HepG2 (cell line): ENCODE results near the gene SRP9. TPM values are rescaled to one million over a fixed set of nuclear protein-coding genes. Genes with fewer than 3 reads are reported as not detected.

Experiments
- BORCS8-MEF2B ChIP-seq: sonication (generic); formaldehyde crosslinking; IDR thresholded peaks from 2 replicates; pipeline ENCODE4 v1.8.0; 2022; ENCODE audit warnings: mild to moderate bottlenecking, missing genetic modification reagents
- CBX1 ChIP-seq: IDR thresholded peaks from one replicate; pipeline ENCODE4 v1.6.1; 2016; ENCODE audit warnings: antibody characterized with exemption, low read depth
- GLI4 ChIP-seq: sonication (generic); formaldehyde crosslinking; IDR thresholded peaks from 2 replicates; pipeline ENCODE4 v1.5.1; 2020; ENCODE audit warnings: missing genetic modification reagents, mild to moderate bottlenecking, moderate library complexity, borderline replicate concordance
- HHEX ChIP-seq: IDR thresholded peaks from 2 replicates; pipeline ENCODE4 v1.6.1; 2016; ENCODE audit warnings: control low read depth
- KAT2B ChIP-seq: fragments of 150-350 bp; IDR thresholded peaks from 2 replicates; pipeline ENCODE4 v1.6.1; 2014; ENCODE audit warnings: low read depth, low read length, borderline replicate concordance
- KLF11 ChIP-seq: IDR thresholded peaks from 2 replicates; pipeline ENCODE4 v1.6.1; 2016; ENCODE audit warnings: missing compliant biosample characterization
- MTA1 ChIP-seq: sonication (generic); formaldehyde crosslinking; IDR thresholded peaks from 2 replicates; pipeline ENCODE4 v1.4.0; 2020; ENCODE audit warnings: missing genetic modification reagents, mild to moderate bottlenecking, borderline replicate concordance
- MTF1 ChIP-seq: sonication (generic); formaldehyde crosslinking; IDR thresholded peaks from 2 replicates; pipeline ENCODE4 v1.5.0; 2020; ENCODE audit warnings: missing genetic modification reagents
- NPAS2 ChIP-seq: sonication (generic); formaldehyde crosslinking; IDR thresholded peaks from 2 replicates; pipeline ENCODE4 v1.8.0; 2022; ENCODE audit warnings: mild to moderate bottlenecking, missing genetic modification reagents, borderline replicate concordance
- POLR2G ChIP-seq: fragments of 200-400 bp; formaldehyde crosslinking; IDR thresholded peaks from 2 replicates; pipeline ENCODE4 v1.6.1; 2018; ENCODE audit warnings: mild to moderate bottlenecking, low read depth, low read length, moderate library complexity
- RFX5 ChIP-seq: IDR thresholded peaks from 2 replicates; pipeline ENCODE4 v1.6.1; 2011; ENCODE audit warnings: low read depth, low read length, improper control_type of control experiment
- SALL1 ChIP-seq: sonication (generic); formaldehyde crosslinking; IDR thresholded peaks from 2 replicates; pipeline ENCODE4 v1.8.0; 2022; ENCODE audit warnings: mild to moderate bottlenecking, missing genetic modification reagents
- TBX2 ChIP-seq: sonication (generic); formaldehyde crosslinking; IDR thresholded peaks from 2 replicates; pipeline ENCODE4 v1.5.0; 2020; ENCODE audit warnings: missing genetic modification reagents, mild to moderate bottlenecking, borderline replicate concordance
- THAP11 ChIP-seq: IDR thresholded peaks from 2 replicates; pipeline ENCODE4 v1.6.1; 2016; ENCODE audit warnings: missing biosample characterization, missing genetic modification reagents
- ZBTB7B ChIP-seq: sonication (generic); formaldehyde crosslinking; IDR thresholded peaks from 2 replicates; pipeline ENCODE4 v1.4.0; 2020; ENCODE audit warnings: missing genetic modification reagents
- ZNF17 ChIP-seq: sonication (generic); formaldehyde crosslinking; IDR thresholded peaks from 2 replicates; pipeline ENCODE4 v1.5.0; 2020; ENCODE audit warnings: mild to moderate bottlenecking, missing genetic modification reagents
- ZNF205 ChIP-seq: IDR thresholded peaks from 2 replicates; pipeline ENCODE4 v1.6.1; 2018; ENCODE audit warnings: missing biosample characterization, missing genetic modification reagents
- ZNF24 ChIP-seq: fragments of 450-650 bp; IDR thresholded peaks from 2 replicates; pipeline ENCODE4 v1.6.1; 2017; ENCODE audit warnings: antibody characterized with exemption, mild to moderate bottlenecking
- ZNF296 ChIP-seq: sonication (generic); formaldehyde crosslinking; conservative IDR thresholded peaks from 2 replicates; pipeline ENCODE4 v1.5.0; 2020; ENCODE audit warnings: mild to moderate bottlenecking, missing genetic modification reagents
- ZNF335 ChIP-seq: sonication (generic); formaldehyde crosslinking; IDR thresholded peaks from 2 replicates; pipeline ENCODE4 v1.4.0; 2020; ENCODE audit warnings: missing genetic modification reagents
- ZNF562 ChIP-seq: sonication (generic); formaldehyde crosslinking; IDR thresholded peaks from 2 replicates; pipeline ENCODE4 v1.8.0; 2022; ENCODE audit warnings: missing genetic modification reagents, borderline replicate concordance
- ZNF629 ChIP-seq: sonication (generic); formaldehyde crosslinking; conservative IDR thresholded peaks from 2 replicates; pipeline ENCODE4 v1.5.0; 2020; ENCODE audit warnings: missing genetic modification reagents
- ZNF891 ChIP-seq: sonication (generic); formaldehyde crosslinking; IDR thresholded peaks from 2 replicates; pipeline ENCODE4 v1.5.0; 2020; ENCODE audit warnings: mild to moderate bottlenecking, missing genetic modification reagents
- polyA plus RNA-seq, 8 experiments: library from polyadenylated mRNA; depleted of rRNA in 3 of 8; stranded (reverse) in 7 of 8; unstranded in 1 of 8; fragments of >200 nt; fragmentation: Illumina TruSeq in 4 of 8; extraction: Trizol in 4 of 8; gene quantifications; 2 replicates each; pipeline versions ENCODE4 v1.2.1 to v1.2.3, GENCODE V29; 2011 to 2016; ENCODE audit warnings: low read depth in 4 of 8, missing spikeins in 1 of 8, mixed read lengths in 1 of 8; ENCODE audit not compliant: insufficient read depth in 1 of 8
- total RNA-seq, 5 experiments: library from RNA; depleted of rRNA; stranded (reverse); fragments of >200 nt; fragmentation: Illumina TruSeq; extraction: Trizol; gene quantifications; 2 replicates each; pipeline ENCODE4 v1.2.3, GENCODE V29; 2016; ENCODE audit warnings: low read depth in 1 of 5
- TF ChIP-seq, protein P1 (sequence below): sonication (generic); formaldehyde crosslinking; conservative IDR thresholded peaks from 2 replicates; pipeline ENCODE4 v1.4.0; 2020; ENCODE audit warnings: mild to moderate bottlenecking, missing genetic modification reagents, moderate library complexity
- TF ChIP-seq, protein P2 (sequence below): IDR thresholded peaks from 2 replicates; pipeline ENCODE4 v1.6.1; 2012; ENCODE audit warnings: inconsistent platforms
- TF ChIP-seq, protein P3 (sequence below): sonication (generic); formaldehyde crosslinking; IDR thresholded peaks from 2 replicates; pipeline ENCODE4 v1.4.0; 2020; ENCODE audit warnings: missing genetic modification reagents

Gene SRP9
- total and polyA plus RNA-seq, 2 of the 13 experiments (the other 11 are each of a cell fraction or from before 2014, with no cell fraction given) = 251 to 307 TPM

DNA sequence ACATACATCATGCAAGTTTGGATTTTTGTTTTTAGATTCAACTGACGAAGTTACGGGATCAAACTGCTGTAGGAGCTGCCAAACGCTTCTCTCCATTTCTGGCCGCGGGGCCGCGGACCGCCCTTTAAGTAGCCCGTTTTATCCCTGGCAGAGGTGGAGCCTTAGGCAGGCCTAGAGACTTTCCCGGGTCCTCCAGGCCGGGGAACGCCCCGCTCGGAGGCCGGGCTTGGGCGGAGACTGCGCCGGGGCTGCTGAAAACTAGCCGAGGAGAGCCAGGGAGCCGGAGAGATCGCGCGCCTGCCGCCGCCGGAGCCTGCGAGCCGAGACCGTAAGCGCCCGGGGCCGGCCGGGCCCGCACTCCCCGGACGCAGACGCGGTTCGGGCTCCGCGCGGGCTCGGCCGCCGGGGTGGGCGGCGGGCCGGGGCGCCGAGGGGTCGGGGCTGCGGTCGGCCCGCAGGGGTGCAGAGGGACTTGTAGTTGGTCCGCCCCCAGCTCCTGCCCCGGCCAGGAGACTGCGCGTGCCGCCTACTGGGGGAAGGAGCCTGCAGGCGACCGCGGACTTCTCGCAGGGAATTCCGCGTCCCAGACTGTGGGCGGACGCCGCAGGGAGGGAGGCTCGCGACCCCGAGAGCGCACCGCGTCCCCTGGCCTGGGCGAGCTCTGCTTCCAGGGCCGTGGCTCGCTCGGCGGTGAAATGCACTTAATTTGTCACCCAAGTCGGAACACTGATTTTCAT is 32.4 kb downstream of the SRP9 start, which contains the start of gene EPHX1 (continued):
- TF ChIP-seq, protein P1, sequence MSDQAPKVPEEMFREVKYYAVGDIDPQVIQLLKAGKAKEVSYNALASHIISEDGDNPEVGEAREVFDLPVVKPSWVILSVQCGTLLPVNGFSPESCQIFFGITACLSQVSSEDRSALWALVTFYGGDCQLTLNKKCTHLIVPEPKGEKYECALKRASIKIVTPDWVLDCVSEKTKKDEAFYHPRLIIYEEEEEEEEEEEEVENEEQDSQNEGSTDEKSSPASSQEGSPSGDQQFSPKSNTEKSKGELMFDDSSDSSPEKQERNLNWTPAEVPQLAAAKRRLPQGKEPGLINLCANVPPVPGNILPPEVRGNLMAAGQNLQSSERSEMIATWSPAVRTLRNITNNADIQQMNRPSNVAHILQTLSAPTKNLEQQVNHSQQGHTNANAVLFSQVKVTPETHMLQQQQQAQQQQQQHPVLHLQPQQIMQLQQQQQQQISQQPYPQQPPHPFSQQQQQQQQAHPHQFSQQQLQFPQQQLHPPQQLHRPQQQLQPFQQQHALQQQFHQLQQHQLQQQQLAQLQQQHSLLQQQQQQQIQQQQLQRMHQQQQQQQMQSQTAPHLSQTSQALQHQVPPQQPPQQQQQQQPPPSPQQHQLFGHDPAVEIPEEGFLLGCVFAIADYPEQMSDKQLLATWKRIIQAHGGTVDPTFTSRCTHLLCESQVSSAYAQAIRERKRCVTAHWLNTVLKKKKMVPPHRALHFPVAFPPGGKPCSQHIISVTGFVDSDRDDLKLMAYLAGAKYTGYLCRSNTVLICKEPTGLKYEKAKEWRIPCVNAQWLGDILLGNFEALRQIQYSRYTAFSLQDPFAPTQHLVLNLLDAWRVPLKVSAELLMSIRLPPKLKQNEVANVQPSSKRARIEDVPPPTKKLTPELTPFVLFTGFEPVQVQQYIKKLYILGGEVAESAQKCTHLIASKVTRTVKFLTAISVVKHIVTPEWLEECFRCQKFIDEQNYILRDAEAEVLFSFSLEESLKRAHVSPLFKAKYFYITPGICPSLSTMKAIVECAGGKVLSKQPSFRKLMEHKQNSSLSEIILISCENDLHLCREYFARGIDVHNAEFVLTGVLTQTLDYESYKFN (CRISPR knock-in tag) = no peak
- peak; percentile 89 for TF ChIP-seq POLR2G
- TF ChIP-seq ZNF891 (CRISPR knock-in tag) = no peak
- no peak for TF ChIP-seq THAP11 (CRISPR knock-in tag)
- TF ChIP-seq MTA1 (CRISPR knock-in tag) = 0 out of 2 replicates have a peak, but pooled peaks have one; percentile 20
- TF ChIP-seq, protein P2, sequence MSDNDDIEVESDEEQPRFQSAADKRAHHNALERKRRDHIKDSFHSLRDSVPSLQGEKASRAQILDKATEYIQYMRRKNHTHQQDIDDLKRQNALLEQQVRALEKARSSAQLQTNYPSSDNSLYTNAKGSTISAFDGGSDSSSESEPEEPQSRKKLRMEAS = peak; percentile 20; the same call in 1 of the 2 replicates
- TF ChIP-seq RFX5 = no peak
- TF ChIP-seq ZNF562 = no peak
- no peak for TF ChIP-seq ZNF205 (CRISPR knock-in tag)
- no peak for TF ChIP-seq MTF1 (CRISPR knock-in tag)
- peak; percentile 14; the same call in 1 of the 2 replicates for TF ChIP-seq SALL1 (CRISPR knock-in tag)
- no peak for TF ChIP-seq KAT2B
- no peak for TF ChIP-seq ZNF629 (CRISPR knock-in tag)
- no peak for TF ChIP-seq BORCS8-MEF2B (CRISPR knock-in tag)
- TF ChIP-seq ZNF24 = no peak
- TF ChIP-seq TBX2 (CRISPR knock-in tag) = 0 out of 2 replicates have a peak, but pooled peaks have one; percentile 26
- no peak for TF ChIP-seq ZNF17 (CRISPR knock-in tag)
- TF ChIP-seq, protein P3, sequence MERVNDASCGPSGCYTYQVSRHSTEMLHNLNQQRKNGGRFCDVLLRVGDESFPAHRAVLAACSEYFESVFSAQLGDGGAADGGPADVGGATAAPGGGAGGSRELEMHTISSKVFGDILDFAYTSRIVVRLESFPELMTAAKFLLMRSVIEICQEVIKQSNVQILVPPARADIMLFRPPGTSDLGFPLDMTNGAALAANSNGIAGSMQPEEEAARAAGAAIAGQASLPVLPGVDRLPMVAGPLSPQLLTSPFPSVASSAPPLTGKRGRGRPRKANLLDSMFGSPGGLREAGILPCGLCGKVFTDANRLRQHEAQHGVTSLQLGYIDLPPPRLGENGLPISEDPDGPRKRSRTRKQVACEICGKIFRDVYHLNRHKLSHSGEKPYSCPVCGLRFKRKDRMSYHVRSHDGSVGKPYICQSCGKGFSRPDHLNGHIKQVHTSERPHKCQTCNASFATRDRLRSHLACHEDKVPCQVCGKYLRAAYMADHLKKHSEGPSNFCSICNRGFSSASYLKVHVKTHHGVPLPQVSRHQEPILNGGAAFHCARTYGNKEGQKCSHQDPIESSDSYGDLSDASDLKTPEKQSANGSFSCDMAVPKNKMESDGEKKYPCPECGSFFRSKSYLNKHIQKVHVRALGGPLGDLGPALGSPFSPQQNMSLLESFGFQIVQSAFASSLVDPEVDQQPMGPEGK (CRISPR knock-in tag) = no peak
- no peak for TF ChIP-seq ZBTB7B (CRISPR knock-in tag)
- TF ChIP-seq GLI4 (CRISPR knock-in tag) = no peak
- TF ChIP-seq CBX1 = no peak
- TF ChIP-seq ZNF335 (CRISPR knock-in tag) = 0 out of 2 replicates have a peak, but pooled peaks have one; percentile 46
- TF ChIP-seq KLF11 (CRISPR knock-in tag) = no peak
- TF ChIP-seq HHEX = no peak
- no peak for TF ChIP-seq NPAS2 (CRISPR knock-in tag)
- no peak for TF ChIP-seq ZNF296 (CRISPR knock-in tag)
